ENCODE data around the gene BARHL1. TPM values are rescaled to one million over a fixed set of nuclear protein-coding genes. Genes with fewer than 3 reads are reported as not detected.

The BARHL1 gene
- total and polyA plus RNA-seq, 2 donors (not counting 3 experiments of a cell fraction or from before 2014, with no cell fraction given), result not detected

DNA sequence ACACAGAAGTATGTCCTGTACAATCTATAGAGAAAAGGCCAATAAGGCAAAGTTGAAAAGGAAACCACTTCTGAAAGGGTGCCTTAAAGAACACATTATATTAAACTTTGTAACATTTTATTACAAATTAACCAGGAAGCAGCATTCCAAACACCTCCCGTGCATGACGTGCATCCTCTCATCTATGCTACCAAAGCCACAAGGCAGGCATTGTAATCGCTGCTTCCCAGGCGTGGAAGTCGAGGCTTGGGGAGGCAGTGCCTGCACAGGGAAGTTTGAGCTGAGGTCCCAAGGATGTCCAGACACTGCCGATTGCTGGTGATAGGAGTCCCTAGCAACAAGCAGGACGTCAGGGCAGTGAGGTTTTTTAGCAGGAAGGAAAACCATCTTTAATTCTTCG, 44.3 kb upstream of the BARHL1 start:
- intact Hi-C loops (cut with micrococcal nuclease), result no loop called here
- dilution Hi-C loops (cut with MboI; ENCODE audit: extremely low pct_ligation_motif_present, low sequenced_read_pairs), result no loop called here
- H4K20me1 ChIP-seq (replicated peaks; ENCODE audit: control insufficient read depth, extremely low read depth, insufficient read depth, low read length), result no peaks in the 10 kb centered on the region

More for the DNA sequence above, 44.3 kb upstream of the BARHL1 start:
- Histone ChIP-seq H3K4me1 (ENCODE audit: control insufficient read depth, extremely low read depth, insufficient read depth, low read length) (no peaks in the 10 kb centered on the region), H3K79me2 (ENCODE audit: control insufficient read depth, insufficient read depth, low read length) (no peaks in the 10 kb centered on the region), H3K4me2 (ENCODE audit: insufficient read depth, low read length) (no peak overlapping the region), H3K27me3 (ENCODE audit: control insufficient read depth in 2 of 2, insufficient read depth in 2 of 2, low read length in 2 of 2) (no peaks in the 10 kb centered on the region), H2AFZ (ENCODE audit: low read depth, low read length) (no peak overlapping the region), H3K4me3 (replicated peaks in 1 of 3; ENCODE audit: insufficient read depth in 1 of 3, low read depth in 1 of 3, low read length in 3 of 3) (no peak overlapping the region), H3K36me3 (ENCODE audit: control insufficient read depth in 2 of 2, extremely low read depth in 1 of 2, insufficient read depth in 2 of 2, low read length in 2 of 2) (no peaks in the 10 kb centered on the region), H3K9me1 (replicated peaks; ENCODE audit: control insufficient read depth, extremely low read depth, insufficient read depth, low read length) (no peaks in the 10 kb centered on the region), H3K9ac (replicated peaks; ENCODE audit: extremely low read depth, insufficient read depth, low read length) (no peak overlapping the region), H3K27ac (ENCODE audit: insufficient read depth, low read depth, low read length) (no peak overlapping the region), H3K9me3 (replicated peaks; ENCODE audit: control insufficient read depth, insufficient read depth, low read length) (no peaks in the 10 kb centered on the region)
- no peak for DNase-seq (ENCODE audit: low read depth, low spot score)
- ChIA-PET POLR2A (no interaction called here), CTCF (no interaction called here)
- TF ChIP-seq FOS (IDR thresholded peaks at IDR 0.05; ENCODE audit: borderline replicate concordance, insufficient read depth, low read length) (no peak), GATA2 (IDR thresholded peaks at IDR 0.05; ENCODE audit: insufficient read depth, insufficient read length, low read depth, low read length) (no peak), MYC (IDR thresholded peaks at IDR 0.05; ENCODE audit: low read depth, low read length) (no peak), CTCF (IDR thresholded peaks at IDR 0.05; ENCODE audit: extremely low read depth in 1 of 2, insufficient read depth in 1 of 2, low read depth in 1 of 2, low read length in 2 of 2) (no peak), POLR2AphosphoS5 (IDR thresholded peaks at IDR 0.05; ENCODE audit: insufficient read depth, low read depth, low read length) (no peak), JUN (IDR thresholded peaks at IDR 0.05; ENCODE audit: borderline replicate concordance, insufficient read depth, insufficient read length, low read depth) (no peak), MAX (IDR thresholded peaks at IDR 0.05; ENCODE audit: insufficient read depth, insufficient read length) (no peak), POLR2A (IDR thresholded peaks at IDR 0.05; ENCODE audit: low read depth, low read length) (no peak), EZH2 (IDR thresholded peaks at IDR 0.05; ENCODE audit: borderline replicate concordance, low read depth, low read length, severe bottlenecking) (no peak)
- no TSS peak for BruUV-seq (replicated peaks)
- no peak for FAIRE-seq

Measured in endothelial cell of umbilical vein (primary cell).